ENCODE results near the gene WSCD1. TPM values are rescaled to one million over a fixed set of nuclear protein-coding genes. Genes with fewer than 3 reads are reported as not detected.

Gene WSCD1
- polyA plus RNA-seq, 1 donor (not counting 4 experiments of a cell fraction or from before 2014, with no cell fraction given) = not detected

- Histone ChIP-seq H3K4me1 (ENCODE audit: control insufficient read depth, extremely low read depth, insufficient read depth, low read length) (no peaks in the 10 kb centered on the region), H3K9ac (ENCODE audit: control insufficient read depth, extremely low read depth, insufficient read depth, low read length) (no peak overlapping the region), H3K4me2 (ENCODE audit: control insufficient read depth, extremely low read depth, insufficient read depth, low read depth, low read length) (no peak overlapping the region), H3K9me1 (ENCODE audit: control insufficient read depth, extremely low read depth, insufficient read depth, low read length) (no peaks in the 10 kb centered on the region), H2AFZ (ENCODE audit: control insufficient read depth, low read length) (no peak overlapping the region), H3K27me3 (ENCODE audit: control insufficient read depth, extremely low read depth, insufficient read depth, low read length) (no peaks in the 10 kb centered on the region), H3K27ac (ENCODE audit: control insufficient read depth, insufficient read depth, low read length) (no peak overlapping the region), H3K4me3 (ENCODE audit: control insufficient read depth in 2 of 3, extremely low read depth in 1 of 3, insufficient read depth in 2 of 3, low read depth in 1 of 3, low read length in 3 of 3) (no peak overlapping the region), H4K20me1 (ENCODE audit: control insufficient read depth, extremely low read depth, insufficient read depth, low read length) (no peaks in the 10 kb centered on the region), H3K79me2 (ENCODE audit: control insufficient read depth, insufficient read depth, low read length) (no peaks in the 10 kb centered on the region), H3K9me3 (ENCODE audit: control insufficient read depth, low read depth, low read length) (no peaks in the 10 kb centered on the region), H3K36me3 (ENCODE audit: control insufficient read depth in 2 of 2, extremely low read depth in 1 of 2, insufficient read depth in 2 of 2, low read length in 2 of 2) (no peaks in the 10 kb centered on the region)
- no peak for TF ChIP-seq CTCF (optimal IDR thresholded peaks at IDR 0.05 in 1 of 3, IDR thresholded peaks at IDR 0.05 in 1 of 3, conservative IDR thresholded peaks at IDR 0.05 in 1 of 3; ENCODE audit: extremely low read depth in 1 of 3, insufficient read depth in 2 of 3, low read length in 3 of 3)
- FAIRE-seq = no peak
- no peak for DNase-seq (ENCODE audit: low read depth, low spot score)
- dilution Hi-C loops (cut with MboI; ENCODE audit: extremely low pct_ligation_motif_present, low sequenced_read_pairs) = no loop called here
Measured at GRCh38 chr17:6108987-6109386, 38.8 kb downstream of the WSCD1 start.

- Histone ChIP-seq H3K9me1 (ENCODE audit: control insufficient read depth, extremely low read depth, insufficient read depth, low read length) (no peaks in the 10 kb centered on the region), H2AFZ (ENCODE audit: control insufficient read depth, low read length) (no peak overlapping the region), H3K9ac (ENCODE audit: control insufficient read depth, extremely low read depth, insufficient read depth, low read length) (no peak overlapping the region), H3K4me3 (ENCODE audit: control insufficient read depth in 2 of 3, extremely low read depth in 1 of 3, insufficient read depth in 2 of 3, low read depth in 1 of 3, low read length in 3 of 3) (no peak overlapping the region), H3K36me3 (ENCODE audit: control insufficient read depth in 2 of 2, extremely low read depth in 1 of 2, insufficient read depth in 2 of 2, low read length in 2 of 2) (no peaks in the 10 kb centered on the region), H3K4me1 (ENCODE audit: control insufficient read depth, extremely low read depth, insufficient read depth, low read length) (no peaks in the 10 kb centered on the region), H3K27ac (ENCODE audit: control insufficient read depth, insufficient read depth, low read length) (no peak overlapping the region), H3K79me2 (ENCODE audit: control insufficient read depth, insufficient read depth, low read length) (no peaks in the 10 kb centered on the region), H3K9me3 (ENCODE audit: control insufficient read depth, low read depth, low read length) (no peaks in the 10 kb centered on the region), H3K27me3 (ENCODE audit: control insufficient read depth, extremely low read depth, insufficient read depth, low read length) (no peaks in the 10 kb centered on the region), H3K4me2 (ENCODE audit: control insufficient read depth, extremely low read depth, insufficient read depth, low read depth, low read length) (no peak overlapping the region), H4K20me1 (ENCODE audit: control insufficient read depth, extremely low read depth, insufficient read depth, low read length) (no peaks in the 10 kb centered on the region)
- FAIRE-seq (no peak), DNase-seq (ENCODE audit: low read depth, low spot score) (no peak)
- dilution Hi-C loops (cut with MboI; ENCODE audit: extremely low pct_ligation_motif_present, low sequenced_read_pairs) = no loop called here
- TF ChIP-seq EZH2 (IDR thresholded peaks at IDR 0.05; ENCODE audit: low read length) (no peak), CTCF (optimal IDR thresholded peaks at IDR 0.05 in 1 of 3, IDR thresholded peaks at IDR 0.05 in 1 of 3, conservative IDR thresholded peaks at IDR 0.05 in 1 of 3; ENCODE audit: extremely low read depth in 1 of 3, insufficient read depth in 2 of 3, low read length in 3 of 3) (no peak)
Measured at GRCh38 chr17:6109536-6109935, 39.4 kb downstream of the WSCD1 start.
